Stimulated activated naive CD8-positive, alpha-beta T cell treated with anti-CD3 and anti-CD28 coated beads, Interleukin-15, Interleukin-2, amounts not matched to agents 100 ng/mL and 50 ng/mL, for 24 hours (primary cell): ENCODE results near the gene PTGFRN.

ENCODE experiments used
- H3K27ac Mint-ChIP-seq: one replicate; pipeline ENCODE4 v1.8.0; 2021; ENCODE audit warnings: mild to moderate bottlenecking, mixed read lengths
- H3K27me3 Mint-ChIP-seq: one replicate; pipeline ENCODE4 v1.8.0; 2021; ENCODE audit warnings: mixed read lengths
- H3K36me3 Mint-ChIP-seq: one replicate; pipeline ENCODE4 v1.8.0; 2021; ENCODE audit warnings: low read depth, mixed read lengths
- H3K4me1 Mint-ChIP-seq: one replicate; pipeline ENCODE4 v1.8.0; 2021; ENCODE audit warnings: low read depth, mixed read lengths
- H3K4me3 Mint-ChIP-seq: one replicate; pipeline ENCODE4 v1.8.0; 2021; ENCODE audit warnings: mild to moderate bottlenecking, mixed read lengths
- H3K9me3 Mint-ChIP-seq: one replicate; pipeline ENCODE4 v1.8.0; 2021; ENCODE audit warnings: mixed read lengths

The PTGFRN gene

DNA sequence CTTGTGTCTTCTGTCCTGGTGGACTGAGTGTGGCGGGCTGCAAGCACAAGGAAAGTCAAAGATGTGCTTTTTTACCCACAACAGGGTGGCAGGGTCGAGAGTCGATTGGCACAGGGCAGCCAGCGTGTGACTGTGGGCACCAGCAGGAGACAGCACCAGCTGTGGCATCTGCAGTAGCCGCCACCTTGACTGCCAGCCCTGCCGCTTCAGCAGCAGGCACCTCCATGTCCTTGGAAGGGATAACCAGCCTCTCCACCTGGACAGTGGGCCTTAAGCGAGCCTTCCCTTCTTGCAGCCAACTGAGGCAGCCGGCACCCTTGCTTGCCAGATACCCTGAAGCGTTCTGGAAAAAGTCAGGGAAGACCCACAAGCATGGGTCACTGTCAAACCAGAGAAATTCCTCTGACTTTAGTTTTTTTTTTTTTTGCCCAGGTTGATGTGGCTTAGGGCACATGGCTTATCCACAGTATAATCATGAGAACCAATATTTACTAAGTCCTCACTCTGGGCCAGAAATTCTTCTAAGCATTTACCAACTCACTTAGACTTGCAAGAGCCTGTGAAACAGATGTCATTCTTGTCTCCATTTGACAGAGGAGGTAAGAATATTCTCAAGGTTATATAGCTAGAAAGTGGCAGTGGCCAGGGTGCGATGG, 30.1 kb upstream of the PTGFRN start:
- H3K4me3 Mint-ChIP-seq = no peak overlapping the region
- H3K4me1 Mint-ChIP-seq = peaks cover 18% of the 10 kb centered on the region
- H3K27me3 Mint-ChIP-seq = no peaks in the 10 kb centered on the region
- no peaks in the 10 kb centered on the region for H3K36me3 Mint-ChIP-seq
- H3K27ac Mint-ChIP-seq = no peak overlapping the region
- no peaks in the 10 kb centered on the region for H3K9me3 Mint-ChIP-seq

DNA sequence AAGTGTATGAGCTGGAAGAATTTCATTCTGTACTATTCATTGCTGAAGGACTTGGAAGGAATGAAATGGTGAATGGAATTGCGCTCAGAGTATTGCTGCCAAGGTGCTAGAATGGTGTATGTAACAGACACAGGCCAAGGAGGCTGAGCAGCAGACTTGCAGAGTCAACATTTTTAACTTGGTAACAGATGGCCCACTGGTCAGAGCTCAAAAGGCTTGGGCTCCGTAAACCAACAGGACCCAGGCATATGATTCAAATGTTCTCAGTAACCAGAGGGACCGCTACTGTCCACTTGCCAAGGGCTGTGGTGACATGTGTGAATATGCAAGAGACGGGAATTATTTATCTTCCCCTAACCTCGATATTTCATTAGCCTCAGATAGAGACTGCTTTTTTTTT, 28.8 kb upstream of the PTGFRN start:
- Mint-ChIP-seq H3K4me1 (peaks cover 7% of the 10 kb centered on the region), H3K27me3 (no peaks in the 10 kb centered on the region), H3K27ac (no peak overlapping the region), H3K36me3 (no peaks in the 10 kb centered on the region), H3K4me3 (no peak overlapping the region), H3K9me3 (no peaks in the 10 kb centered on the region)

DNA sequence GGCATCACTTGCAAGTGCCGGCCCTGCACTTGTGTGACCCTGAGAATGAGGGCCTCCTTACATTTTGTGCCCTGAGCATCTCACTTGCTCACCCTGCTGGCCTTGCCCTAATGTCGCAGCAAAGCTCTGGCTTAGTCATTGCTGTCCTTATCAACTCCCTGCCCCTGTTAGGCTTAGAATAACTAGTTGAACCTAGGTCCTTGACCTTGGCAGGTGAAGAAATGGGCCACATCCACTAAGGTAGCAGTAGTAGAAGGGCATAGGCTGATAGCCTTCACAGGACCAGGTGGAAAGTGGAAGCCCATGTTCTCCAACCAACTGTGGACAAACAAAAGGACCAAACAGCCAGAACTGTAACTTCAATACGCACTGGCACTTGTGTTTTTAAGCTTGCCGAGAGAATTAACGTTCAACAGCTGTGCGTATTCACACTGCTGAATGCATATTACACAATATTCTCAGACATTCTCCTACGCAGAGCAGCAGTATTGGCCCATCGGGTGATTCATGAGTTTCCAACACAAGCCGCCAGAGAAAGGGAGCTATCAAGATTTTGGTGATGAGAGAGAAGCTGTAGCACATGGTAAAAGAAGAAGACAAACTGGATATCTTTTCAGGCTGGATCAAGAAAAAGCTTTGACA, 27.7 kb upstream of the PTGFRN start:
- Mint-ChIP-seq H3K4me3 (no peak overlapping the region), H3K27me3 (no peaks in the 10 kb centered on the region), H3K4me1 (peaks cover 7% of the 10 kb centered on the region), H3K27ac (no peak overlapping the region), H3K36me3 (no peaks in the 10 kb centered on the region), H3K9me3 (no peaks in the 10 kb centered on the region)

DNA sequence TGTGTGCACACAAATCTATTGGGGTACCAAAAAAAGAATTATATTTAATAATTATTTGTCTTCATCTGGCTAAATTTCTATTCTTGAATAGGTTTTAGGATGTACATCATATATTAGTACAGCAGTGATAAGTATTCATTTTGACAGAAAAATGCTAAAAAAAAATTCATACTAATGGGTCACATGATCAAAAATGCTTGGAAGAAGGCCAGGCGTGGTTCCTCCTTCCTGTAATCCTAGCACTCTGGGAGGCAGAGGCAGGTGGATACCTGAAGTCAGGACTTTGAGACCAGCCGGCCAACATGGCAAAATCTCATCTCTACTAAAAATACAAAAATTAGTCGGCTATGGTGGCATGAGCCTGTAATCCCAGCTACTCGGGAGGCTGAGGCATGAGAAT, 26.9 kb upstream of the PTGFRN start:
- H3K9me3 Mint-ChIP-seq = no peaks in the 10 kb centered on the region
- no peaks in the 10 kb centered on the region for H3K36me3 Mint-ChIP-seq
- H3K4me3 Mint-ChIP-seq = no peak overlapping the region
- no peak overlapping the region for H3K27ac Mint-ChIP-seq
- no peaks in the 10 kb centered on the region for H3K27me3 Mint-ChIP-seq
- peaks cover 7% of the 10 kb centered on the region for H3K4me1 Mint-ChIP-seq

GRCh38 chr1:116886291-116886878, 23.3 kb upstream of the PTGFRN start:
- peaks cover 7% of the 10 kb centered on the region for H3K4me1 Mint-ChIP-seq
- H3K27ac Mint-ChIP-seq = no peak overlapping the region
- H3K9me3 Mint-ChIP-seq = no peaks in the 10 kb centered on the region
- H3K27me3 Mint-ChIP-seq = no peaks in the 10 kb centered on the region
- no peaks in the 10 kb centered on the region for H3K36me3 Mint-ChIP-seq
- no peak overlapping the region for H3K4me3 Mint-ChIP-seq

DNA sequence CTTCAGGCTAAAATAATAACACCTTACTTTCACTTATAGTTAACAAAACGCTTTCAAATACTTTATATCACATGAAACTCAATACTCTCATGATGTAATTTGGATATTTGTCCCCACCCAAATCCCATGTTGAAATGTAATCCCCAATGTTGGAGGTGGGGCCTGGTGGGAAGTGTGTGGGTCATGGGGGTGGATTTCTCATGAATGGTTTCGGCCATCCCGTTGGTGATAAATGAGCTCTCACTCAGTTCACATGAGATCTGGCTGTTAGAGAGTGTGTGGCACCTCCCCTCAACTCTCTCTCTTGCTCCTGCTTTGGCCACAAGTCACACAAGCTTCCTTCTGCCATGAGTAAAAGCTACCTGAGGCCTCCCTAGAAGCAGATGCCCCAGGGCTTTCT, 22.5 kb upstream of the PTGFRN start:
- H3K27me3 Mint-ChIP-seq = peaks cover 3% of the 10 kb centered on the region
- no peaks in the 10 kb centered on the region for H3K9me3 Mint-ChIP-seq
- no peak overlapping the region for H3K27ac Mint-ChIP-seq
- no peak overlapping the region for H3K4me3 Mint-ChIP-seq
- no peaks in the 10 kb centered on the region for H3K36me3 Mint-ChIP-seq
- H3K4me1 Mint-ChIP-seq = peaks cover 3% of the 10 kb centered on the region

- no peaks in the 10 kb centered on the region for H3K36me3 Mint-ChIP-seq
- H3K4me1 Mint-ChIP-seq = peaks cover 4% of the 10 kb centered on the region
- H3K27ac Mint-ChIP-seq = no peak overlapping the region
- peaks cover 6% of the 10 kb centered on the region for H3K9me3 Mint-ChIP-seq
- H3K27me3 Mint-ChIP-seq = peaks cover 5% of the 10 kb centered on the region
- no peak overlapping the region for H3K4me3 Mint-ChIP-seq
Measured at GRCh38 chr1:116889380-116889779, 20.3 kb upstream of the PTGFRN start.

- Mint-ChIP-seq H3K4me1 (peaks cover 4% of the 10 kb centered on the region), H3K27me3 (peaks cover 8% of the 10 kb centered on the region), H3K27ac (no peak overlapping the region), H3K36me3 (no peaks in the 10 kb centered on the region), H3K4me3 (no peak overlapping the region), H3K9me3 (peaks cover 16% of the 10 kb centered on the region)
Measured at GRCh38 chr1:116891396-116892079, 18.2 kb upstream of the PTGFRN start.

- Mint-ChIP-seq H3K4me3 (no peak overlapping the region), H3K27ac (no peak overlapping the region), H3K9me3 (peaks cover 16% of the 10 kb centered on the region), H3K27me3 (peaks cover 8% of the 10 kb centered on the region), H3K36me3 (no peaks in the 10 kb centered on the region), H3K4me1 (peaks cover 4% of the 10 kb centered on the region)
Measured at GRCh38 chr1:116895073-116895472, 14.6 kb upstream of the PTGFRN start.

DNA sequence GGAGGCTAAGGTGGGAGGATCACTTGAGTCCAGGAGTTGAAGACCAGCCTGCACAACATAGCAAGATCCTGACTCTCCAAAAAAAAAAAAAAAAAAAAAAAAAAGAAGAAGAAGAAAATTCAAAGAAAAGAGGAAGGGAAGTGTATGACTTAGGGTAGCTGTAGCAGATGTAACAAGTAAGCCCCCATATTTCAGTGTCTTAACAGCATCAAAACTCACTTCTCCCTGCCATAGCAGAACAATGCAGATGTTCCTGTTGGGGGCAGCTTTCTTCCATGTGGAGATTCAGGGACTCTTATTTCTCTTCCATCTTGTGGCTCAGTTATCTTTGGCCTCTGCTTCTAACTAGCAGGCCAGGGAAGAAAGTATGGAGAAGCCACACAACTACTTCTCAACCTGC, 10.2 kb upstream of the PTGFRN start:
- H3K4me1 Mint-ChIP-seq = no peaks in the 10 kb centered on the region
- H3K4me3 Mint-ChIP-seq = no peak overlapping the region
- peaks cover 3% of the 10 kb centered on the region for H3K27me3 Mint-ChIP-seq
- no peaks in the 10 kb centered on the region for H3K36me3 Mint-ChIP-seq
- peaks cover 8% of the 10 kb centered on the region for H3K9me3 Mint-ChIP-seq
- H3K27ac Mint-ChIP-seq = no peak overlapping the region

DNA sequence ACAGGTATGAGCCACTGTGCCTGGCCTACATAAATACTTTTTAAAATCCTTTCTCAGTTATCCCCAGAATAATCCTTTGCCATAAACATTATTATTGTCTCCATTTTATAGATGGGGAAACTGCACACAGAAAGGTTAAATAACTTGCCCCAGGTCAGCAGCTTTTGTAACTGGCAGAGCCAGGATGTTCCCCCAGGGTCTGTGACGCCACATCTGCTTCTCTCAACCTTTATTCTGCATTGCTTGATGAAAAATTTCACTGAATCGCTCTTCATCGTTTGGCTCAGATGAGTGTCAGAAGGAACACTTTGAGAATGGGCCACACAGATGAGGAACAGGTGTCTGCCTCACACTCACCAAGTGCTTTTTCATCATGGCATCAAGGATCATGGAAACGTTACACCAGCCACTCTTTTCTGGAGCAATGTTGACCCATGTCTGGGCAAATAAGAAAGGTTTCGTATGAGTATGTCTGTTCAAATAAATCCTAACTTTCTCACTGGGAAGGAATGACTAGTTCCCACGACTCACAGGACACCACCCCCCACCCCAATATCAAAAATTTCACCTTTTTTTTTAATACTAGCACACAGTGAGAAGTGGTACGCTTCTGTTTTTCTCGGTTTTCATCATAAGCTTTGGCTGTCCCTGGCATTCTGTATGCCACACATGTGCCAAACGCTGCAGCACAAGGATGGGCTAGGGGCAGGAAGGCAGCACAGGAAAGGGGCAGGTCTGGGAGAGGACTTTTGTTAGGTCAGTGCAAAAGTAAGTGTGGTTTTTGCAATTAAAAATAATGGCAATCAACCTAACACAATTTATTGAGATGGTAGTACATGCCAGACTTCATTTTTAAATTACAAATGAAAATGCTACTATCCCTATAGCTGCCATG, 9.0 kb upstream of the PTGFRN start:
- Mint-ChIP-seq H3K9me3 (no peaks in the 10 kb centered on the region), H3K4me3 (no peak overlapping the region), H3K4me1 (no peaks in the 10 kb centered on the region), H3K36me3 (no peaks in the 10 kb centered on the region), H3K27ac (no peak overlapping the region), H3K27me3 (peaks cover 3% of the 10 kb centered on the region)

DNA sequence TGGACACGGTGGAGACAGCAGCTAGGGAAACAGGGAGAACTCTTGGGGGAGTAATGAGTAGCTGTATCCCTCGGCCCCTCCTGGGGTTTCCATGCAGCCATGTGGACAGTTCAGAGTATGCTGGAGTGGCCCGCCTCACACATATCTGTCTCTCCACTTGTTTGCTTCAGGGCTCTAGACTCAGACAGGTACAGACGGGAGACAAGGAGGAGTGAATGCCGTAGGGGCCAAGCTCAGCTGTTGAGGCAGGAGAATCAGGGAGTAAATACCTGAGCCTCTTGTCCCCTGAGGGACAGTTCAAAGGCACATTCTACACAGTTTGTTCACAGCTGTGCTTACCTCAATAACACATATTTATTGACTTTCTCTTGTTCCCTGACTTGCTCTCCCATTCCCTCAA, 7.7 kb upstream of the PTGFRN start:
- Mint-ChIP-seq H3K9me3 (no peaks in the 10 kb centered on the region), H3K4me3 (no peak overlapping the region), H3K27me3 (no peaks in the 10 kb centered on the region), H3K4me1 (no peaks in the 10 kb centered on the region), H3K36me3 (no peaks in the 10 kb centered on the region), H3K27ac (no peak overlapping the region)

DNA sequence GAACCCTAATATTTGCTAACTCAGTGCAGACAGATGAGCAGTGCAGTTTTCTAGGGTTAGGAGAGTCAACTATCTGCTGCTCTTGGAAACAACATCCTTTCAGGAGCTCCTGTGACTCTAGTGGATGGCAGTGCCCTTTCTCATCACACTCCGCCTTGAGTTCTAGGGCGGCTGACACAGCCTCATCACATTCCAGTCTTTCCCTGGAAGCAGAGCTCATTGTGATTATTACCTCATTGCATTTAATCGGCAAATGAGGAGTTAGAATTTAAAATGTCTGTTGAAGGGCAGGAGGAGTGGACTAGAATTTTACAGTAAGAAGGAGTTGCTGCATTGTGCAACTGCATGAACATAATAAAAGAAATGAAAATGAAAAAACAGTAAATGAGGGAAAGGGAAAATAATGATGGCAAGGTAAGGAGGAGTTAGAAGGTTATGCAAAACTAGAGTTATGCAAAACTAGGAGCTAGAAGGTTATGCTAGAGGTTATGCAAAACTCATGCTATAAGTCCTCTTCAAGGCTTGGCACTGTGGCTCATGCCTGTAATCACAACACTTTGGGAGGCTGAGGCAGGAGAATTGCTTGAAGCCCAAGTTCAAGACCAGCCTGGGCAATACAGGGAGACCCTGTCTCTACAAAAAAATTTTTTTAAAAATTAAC, 6.9 kb upstream of the PTGFRN start:
- Mint-ChIP-seq H3K4me3 (no peak overlapping the region), H3K27me3 (no peaks in the 10 kb centered on the region), H3K27ac (no peak overlapping the region), H3K9me3 (no peaks in the 10 kb centered on the region), H3K4me1 (no peaks in the 10 kb centered on the region), H3K36me3 (no peaks in the 10 kb centered on the region)

DNA sequence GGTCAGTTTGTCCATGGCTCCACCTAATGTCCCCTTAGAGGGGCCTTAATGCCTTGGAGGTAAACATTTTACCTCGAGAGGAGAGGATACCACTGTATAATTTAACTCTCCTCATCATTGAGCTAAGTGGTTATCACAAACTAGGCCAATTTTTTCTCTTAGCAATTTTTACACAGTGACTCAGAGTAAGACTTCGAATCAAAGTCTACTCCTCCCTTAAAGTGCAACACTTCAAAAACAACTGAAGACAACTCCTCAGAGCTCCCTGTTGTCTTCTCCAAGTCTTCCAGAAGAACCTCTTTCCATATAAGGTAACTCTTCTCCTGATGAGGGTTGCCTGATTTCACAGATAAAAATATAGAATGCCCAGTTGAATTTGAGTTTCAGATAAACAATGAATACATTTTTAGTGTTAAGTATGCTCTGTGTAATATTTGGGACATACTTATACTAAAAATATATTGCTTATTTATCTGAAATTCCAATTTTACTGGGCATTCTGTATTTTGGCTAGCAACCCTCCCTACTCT, 4.9 kb upstream of the PTGFRN start:
- Mint-ChIP-seq H3K9me3 (no peaks in the 10 kb centered on the region), H3K27me3 (peaks cover 8% of the 10 kb centered on the region), H3K36me3 (no peaks in the 10 kb centered on the region), H3K4me3 (no peak overlapping the region), H3K4me1 (no peaks in the 10 kb centered on the region), H3K27ac (no peak overlapping the region)
